NT2/D1 (cell line): ENCODE measurements around the gene GSK3B.

ENCODE experiments used
- SUZ12 ChIP-seq: IDR thresholded peaks from 2 replicates; pipeline ENCODE4 v1.6.1; 2011; ENCODE audit not compliant: insufficient read length, insufficient read depth; ENCODE audit errors: extremely low read depth
- YY1 ChIP-seq: IDR thresholded peaks from 2 replicates; pipeline ENCODE4 v1.6.1; 2011; ENCODE audit not compliant: insufficient read length, insufficient read depth

DNA sequence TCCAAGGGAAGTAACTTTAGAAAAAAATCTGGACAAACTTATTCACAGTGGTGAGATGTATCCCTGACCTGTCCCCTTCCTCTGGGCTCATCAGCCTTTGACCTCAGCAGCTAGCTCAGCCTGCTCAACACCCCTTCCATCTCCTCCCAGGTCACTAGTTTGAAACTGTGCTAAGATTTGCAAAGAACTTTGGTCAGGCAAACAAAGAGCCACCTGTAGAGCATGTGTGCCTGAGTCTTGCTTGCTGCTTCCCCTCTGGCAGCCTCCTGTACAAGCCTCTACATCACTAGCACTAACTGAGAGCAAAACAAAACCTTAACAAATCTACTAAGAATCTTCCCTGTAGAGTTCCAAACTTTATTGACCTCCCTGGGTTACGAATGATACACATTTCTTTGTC is 268.4 kb downstream of the GSK3B start:
- TF ChIP-seq SUZ12 (no peak), YY1 (no peak)
